Ovary (tissue), 9 donors: ENCODE data around the gene CCL13. TPM values are rescaled to one million over a fixed set of nuclear protein-coding genes. Genes with fewer than 3 reads are reported as not detected.

Source experiments
- DNase-seq, 5 donors: peaks; one replicate each; pipeline ENCODE4 v3.0.0-alpha.2; 2019 to 2020
- H3K27ac ChIP-seq, 2 donors: fragments of 200-600 bp; one replicate each; pipeline versions ENCODE4 v1.5.1 to v1.8.0; 2019 to 2022
- H3K27me3 ChIP-seq: fragments of 200-600 bp; one replicate; pipeline ENCODE4 v1.8.0; 2022
- H3K36me3 ChIP-seq: fragments of 200-600 bp; sonication (generic); one replicate; pipeline ENCODE4 v1.5.1; 2019
- H3K4me1 ChIP-seq: one replicate; pipeline ENCODE4 v1.8.1; 2013; ENCODE audit warnings: mild to moderate bottlenecking, moderate library complexity; ENCODE audit not compliant: insufficient read depth
- H3K4me3 ChIP-seq: fragments of 200-600 bp; sonication (generic); one replicate; pipeline ENCODE4 v1.5.1; 2017
- H3K9me3 ChIP-seq, 2 donors: fragments of 200-600 bp in 1 of 2; sonication (generic) in 1 of 2; one replicate each; pipeline versions ENCODE4 v1.5.1 to v1.8.1; 2013 to 2019; ENCODE audit warnings: mild to moderate bottlenecking in 1 of 2, moderate library complexity in 1 of 2
- EP300 ChIP-seq: sonication (generic); formaldehyde crosslinking; IDR thresholded peaks from one replicate; pipeline ENCODE4 v1.6.1; 2017; ENCODE audit warnings: antibody characterized with exemption
- POLR2A ChIP-seq: fragments of 450-650 bp; IDR thresholded peaks from one replicate; pipeline ENCODE4 v1.6.1; 2017; ENCODE audit warnings: antibody characterized with exemption, mild to moderate bottlenecking, moderate library complexity
- WGBS, 3 donors: extraction: QIAGEN DNeasy Blood & Tissue Kit in 1 of 3; methylation state at CpG; one replicate each; pipeline versions ENCODE4 v1.1.5 to v1.1.7; 2013 to 2017; 5-methylcytosine and 5-hydroxymethylcytosine counted together
- intact Hi-C, 4 donors: fragments of 100-400 bp; cut with DNase I; formaldehyde crosslinking; loops; one replicate each; pipeline versions ENCODE4 v1.11.0 to v1.15.1; 2022 to 2023
- polyA plus RNA-seq, 2 donors: library from polyadenylated mRNA; stranded (reverse); fragments of 200-250 nt in 1 of 2; fragments of 350-450 nt in 1 of 2; fragmentation: Illumina TruSeq in 1 of 2; extraction: RNeasy Lipid Tissue Mini Kit (QIAGEN cat#74804) in 1 of 2; gene quantifications; one replicate each; pipeline ENCODE4 v1.2.3, GENCODE V29; 2013 to 2014
- total RNA-seq, 7 donors: library from RNA; depleted of rRNA in 2 of 7; stranded (reverse); fragments of >200 nt in 2 of 7; fragmentation: NEBNext Ultra II Directional in 3 of 7; extraction: Animal tissue kit (Norgen Biotek cat#: 25700) in 3 of 7; gene quantifications; one replicate each; pipeline versions ENCODE4 v1.1.0 to v1.2.4, GENCODE V29; 2016 to 2023
- TF ChIP-seq, protein P1 (sequence below), 3 donors: fragments of 450-650 bp in 2 of 3; fragments of 200-600 bp in 1 of 3; IDR thresholded peaks; one replicate each; pipeline versions ENCODE4 v1.5.1 to v1.8.0; 2016 to 2022; ENCODE audit warnings: antibody characterized with exemption in 3 of 3, mild to moderate bottlenecking in 1 of 3
- donor health status: DM: no; HTN: no; CAD: no; lungs with moderate emphysema.
- donor health status: DM: no; HTN: no; CAD: no.
- donor health status: Bipolar disorder and iron deficiency.
- donor health status: DM: yes; HTN: yes; CAD: no.
- donor health status: DM: no; HTN: no; CAD: no.
- donor health status: DM: yes; HTN: yes; CAD: no.

CCL13 gene
- total and polyA plus RNA-seq, 9 donors, result 0.47 to 5.1 (median 0.59) TPM; not detected in 4

DNA sequence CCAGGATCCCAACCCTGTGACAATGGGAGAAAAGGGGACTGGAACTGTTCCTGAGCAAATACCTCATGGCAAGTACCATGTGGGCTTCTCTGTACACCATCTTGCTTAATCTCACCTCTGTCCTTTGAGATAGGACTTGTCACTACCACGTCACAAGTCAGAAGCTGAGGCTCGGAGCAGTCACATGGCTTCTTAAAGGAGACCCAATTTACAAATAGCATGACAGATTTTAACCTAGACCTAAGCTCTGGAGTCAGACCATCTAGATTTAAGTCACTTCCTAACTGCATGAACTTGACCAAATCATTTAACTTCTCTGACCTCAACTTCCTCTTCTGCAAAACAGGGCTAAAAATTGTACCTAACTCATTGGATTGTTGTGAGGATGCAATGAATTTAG, 42.7 kb downstream of the CCL13 start:
- no peaks in the 10 kb centered on the region for H3K4me1 ChIP-seq
- TF ChIP-seq, protein P1, sequence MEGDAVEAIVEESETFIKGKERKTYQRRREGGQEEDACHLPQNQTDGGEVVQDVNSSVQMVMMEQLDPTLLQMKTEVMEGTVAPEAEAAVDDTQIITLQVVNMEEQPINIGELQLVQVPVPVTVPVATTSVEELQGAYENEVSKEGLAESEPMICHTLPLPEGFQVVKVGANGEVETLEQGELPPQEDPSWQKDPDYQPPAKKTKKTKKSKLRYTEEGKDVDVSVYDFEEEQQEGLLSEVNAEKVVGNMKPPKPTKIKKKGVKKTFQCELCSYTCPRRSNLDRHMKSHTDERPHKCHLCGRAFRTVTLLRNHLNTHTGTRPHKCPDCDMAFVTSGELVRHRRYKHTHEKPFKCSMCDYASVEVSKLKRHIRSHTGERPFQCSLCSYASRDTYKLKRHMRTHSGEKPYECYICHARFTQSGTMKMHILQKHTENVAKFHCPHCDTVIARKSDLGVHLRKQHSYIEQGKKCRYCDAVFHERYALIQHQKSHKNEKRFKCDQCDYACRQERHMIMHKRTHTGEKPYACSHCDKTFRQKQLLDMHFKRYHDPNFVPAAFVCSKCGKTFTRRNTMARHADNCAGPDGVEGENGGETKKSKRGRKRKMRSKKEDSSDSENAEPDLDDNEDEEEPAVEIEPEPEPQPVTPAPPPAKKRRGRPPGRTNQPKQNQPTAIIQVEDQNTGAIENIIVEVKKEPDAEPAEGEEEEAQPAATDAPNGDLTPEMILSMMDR (IDR thresholded peaks at IDR 0.05), result no peak
- TF ChIP-seq EP300 (no peak), POLR2A (no peak)
- no peak overlapping the region for H3K4me3 ChIP-seq
- intact Hi-C loops, result no loop called here
- 62 to 78% (median 75%) methylated on average over 2 of the region's 2 CpGs for WGBS, 3 donors
- no peaks in the 10 kb centered on the region for H3K27me3 ChIP-seq
- DNase-seq, result no peak
- no peak overlapping the region for H3K27ac ChIP-seq
- no peaks in the 10 kb centered on the region for H3K36me3 ChIP-seq
- H3K9me3 ChIP-seq, result no peaks in the 10 kb centered on the region

GRCh38 chr17:34399725-34400124, 43.4 kb downstream of the CCL13 start:
- no peak for DNase-seq
- TF ChIP-seq, protein P1 (IDR thresholded peaks at IDR 0.05), result no peak
- TF ChIP-seq POLR2A (no peak), EP300 (no peak)
- no peaks in the 10 kb centered on the region for H3K9me3 ChIP-seq
- no peaks in the 10 kb centered on the region for H3K36me3 ChIP-seq
- intact Hi-C loops, result no loop called here
- no peak overlapping the region for H3K4me3 ChIP-seq
- WGBS, 3 donors, result 32 to 44% (median 42%) methylated on average over 1 of the region's 1 CpG
- no peaks in the 10 kb centered on the region for H3K4me1 ChIP-seq
- H3K27me3 ChIP-seq, result no peaks in the 10 kb centered on the region
- no peak overlapping the region for H3K27ac ChIP-seq

DNA sequence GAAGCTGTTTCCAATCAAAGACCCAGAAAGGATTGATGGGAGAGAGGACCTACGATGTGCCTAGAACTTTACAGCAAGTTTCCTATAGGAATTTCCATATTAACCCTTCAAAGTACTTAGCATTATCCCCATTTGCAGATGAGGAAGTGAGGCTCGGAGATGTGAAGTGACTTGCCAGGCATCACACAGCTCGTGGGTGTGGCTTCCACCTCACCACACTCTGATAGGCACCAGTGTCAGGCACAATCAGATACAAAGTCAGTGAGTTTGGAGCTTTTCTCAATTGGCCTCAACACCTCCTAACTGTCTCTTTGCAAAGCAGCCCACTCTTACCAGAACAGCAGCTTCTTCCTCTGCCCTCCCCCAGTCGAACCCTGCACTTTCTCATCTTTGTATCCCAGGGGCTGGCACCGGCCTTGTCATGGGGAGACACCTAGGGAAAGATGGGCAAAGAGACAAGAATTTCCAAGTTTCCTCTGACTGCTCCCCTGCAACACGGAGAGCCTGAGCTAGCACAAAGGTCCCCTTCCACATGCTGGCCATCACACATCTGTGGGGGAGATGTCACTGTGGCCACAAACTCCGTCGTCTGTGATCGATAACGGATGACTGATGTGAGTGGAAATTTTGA, 44.1 kb downstream of the CCL13 start:
- H3K4me3 ChIP-seq, result no peak overlapping the region
- TF ChIP-seq, protein P1 (IDR thresholded peaks at IDR 0.05), result no peak
- no peak for TF ChIP-seq POLR2A
- no peak for TF ChIP-seq EP300
- no peaks in the 10 kb centered on the region for H3K36me3 ChIP-seq
- H3K27ac ChIP-seq, result no peak overlapping the region
- intact Hi-C loops, result no loop called here
- no peak for DNase-seq
- 60 to 67% (median 66%) methylated on average over 10 of the region's 10 CpGs for WGBS, 3 donors
- no peaks in the 10 kb centered on the region for H3K27me3 ChIP-seq
- H3K9me3 ChIP-seq, result no peaks in the 10 kb centered on the region
- H3K4me1 ChIP-seq, result no peaks in the 10 kb centered on the region

- no peaks in the 10 kb centered on the region for H3K4me1 ChIP-seq
- no peak for DNase-seq
- no peaks in the 10 kb centered on the region for H3K27me3 ChIP-seq
- no peaks in the 10 kb centered on the region for H3K36me3 ChIP-seq
- no peak overlapping the region for H3K4me3 ChIP-seq
- no peaks in the 10 kb centered on the region for H3K9me3 ChIP-seq
- no peak overlapping the region for H3K27ac ChIP-seq
- intact Hi-C loops, result no loop called here
- TF ChIP-seq, protein P1 (IDR thresholded peaks at IDR 0.05), result no peak
- WGBS, 3 donors, result 77 to 87% (median 85%) methylated on average over 5 of the region's 5 CpGs
Observed at GRCh38 chr17:34401165-34401564, 44.9 kb downstream of the CCL13 start.
